Endodermal cell (in vitro differentiated cells): ENCODE results near the gene ZNF605. TPM values are rescaled to one million over a fixed set of nuclear protein-coding genes. Genes with fewer than 3 reads are reported as not detected.

ENCODE experiments used
- DNase-seq: peaks from one replicate; pipeline ENCODE4 v3.0.0-alpha.2; 2017
- H3K27ac ChIP-seq: 2 replicates; pipeline ENCODE4 v1.5.1; 2013; ENCODE audit warnings: mild to moderate bottlenecking, low read depth, low read length, moderate library complexity
- H3K27me3 ChIP-seq: 2 replicates; pipeline ENCODE4 v1.6.1; 2013; ENCODE audit warnings: mild to moderate bottlenecking, low read length, moderate library complexity; ENCODE audit not compliant: insufficient read depth, control insufficient read depth, poor library complexity, severe bottlenecking
- H3K36me3 ChIP-seq: 2 replicates; pipeline ENCODE4 v1.7.0; 2013; ENCODE audit warnings: mild to moderate bottlenecking, low read length, moderate library complexity; ENCODE audit not compliant: control insufficient read depth, insufficient read depth
- H3K4me1 ChIP-seq: one replicate; pipeline ENCODE4 v1.7.0; 2013; ENCODE audit warnings: low read length; ENCODE audit not compliant: control insufficient read depth, insufficient read depth
- H3K4me3 ChIP-seq: 2 replicates; pipeline ENCODE4 v1.5.1; 2013; ENCODE audit warnings: mild to moderate bottlenecking, low read length, moderate library complexity
- H3K9ac ChIP-seq: 2 replicates; pipeline ENCODE4 v1.6.1; 2013; ENCODE audit warnings: mild to moderate bottlenecking, low read length, moderate library complexity; ENCODE audit not compliant: poor library complexity, severe bottlenecking; ENCODE audit errors: extremely low read depth
- H3K9me3 ChIP-seq: 2 replicates; pipeline ENCODE4 v1.6.1; 2013; ENCODE audit warnings: mild to moderate bottlenecking, low read length, moderate library complexity; ENCODE audit not compliant: control insufficient read depth
- H3K27ac Mint-ChIP-seq: 2 replicates; pipeline ENCODE4 v1.8.0; 2020; ENCODE audit warnings: mixed read lengths
- H3K27me3 Mint-ChIP-seq: 2 replicates; pipeline ENCODE4 v1.8.0; 2021; ENCODE audit warnings: mild to moderate bottlenecking, mixed read lengths; ENCODE audit not compliant: insufficient read depth
- H3K36me3 Mint-ChIP-seq: 2 replicates; pipeline ENCODE4 v1.8.0; 2020; ENCODE audit warnings: low read depth, mixed read lengths
- H3K4me1 Mint-ChIP-seq: 2 replicates; pipeline ENCODE4 v1.8.0; 2020; ENCODE audit warnings: mixed read lengths
- H3K4me3 Mint-ChIP-seq: 2 replicates; pipeline ENCODE4 v1.8.0; 2020; ENCODE audit warnings: mild to moderate bottlenecking, moderate library complexity, mixed read lengths
- H3K9me3 Mint-ChIP-seq: 2 replicates; pipeline ENCODE4 v1.8.0; 2020; ENCODE audit warnings: mild to moderate bottlenecking, mixed read lengths
- WGBS, 2 experiments: methylation state at CpG; one replicate each; pipeline versions ENCODE4 v1.1.5 to v1.1.7; 2013; ENCODE audit warnings: missing lambda C conversion rate in 2 of 2, mixed read lengths in 1 of 2; ENCODE audit not compliant: insufficient coverage in 1 of 2, insufficient read length in 1 of 2; 5-methylcytosine and 5-hydroxymethylcytosine counted together
- total RNA-seq, 2 donors: library from RNA; stranded (reverse); fragmentation: NEBNext Ultra II Directional in 1 of 2; extraction: Animal tissue kit (Norgen Biotek cat#: 25700) in 1 of 2; gene quantifications; 2 replicates in 1 of 2; 3 replicates in 1 of 2; pipeline ENCODE4 v1.2.1, GENCODE V29; 2021
- TF ChIP-seq, protein P1 (sequence below): fragments of 200-600 bp; sonication (generic); conservative IDR thresholded peaks from 2 replicates; pipeline ENCODE4 v1.5.0; 2021; ENCODE audit warnings: antibody characterized with exemption, mild to moderate bottlenecking

Gene ZNF605
- total RNA-seq, 2 donors from 2014 or later: 12.8 to 25.8 TPM

DNA sequence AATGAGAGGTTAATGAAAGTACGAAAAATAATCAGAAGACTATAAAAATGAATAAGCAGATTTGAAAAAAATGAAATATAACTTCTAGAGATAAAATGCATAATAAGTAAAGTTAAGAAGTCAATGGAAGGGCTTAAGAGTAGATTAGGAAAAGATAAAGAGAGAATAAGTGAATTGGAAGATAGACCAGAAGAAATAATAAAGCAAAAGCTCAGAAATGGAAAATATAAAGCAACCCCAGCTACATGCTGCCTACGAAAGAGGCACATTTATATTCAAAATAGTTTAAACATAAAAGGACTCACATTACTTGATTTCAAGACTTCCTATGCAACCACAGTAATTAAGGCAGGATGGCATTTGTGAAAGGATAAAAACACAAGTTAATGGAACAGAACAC lies 19.9 kb downstream of the ZNF605 start:
- Histone ChIP-seq H3K9ac (no peak overlapping the region), H3K9me3 (peaks cover 73% of the 10 kb centered on the region), H3K27ac (no peak overlapping the region), H3K27me3 (no peaks in the 10 kb centered on the region), H3K4me1 (no peaks in the 10 kb centered on the region), H3K36me3 (peaks cover 21% of the 10 kb centered on the region), H3K4me3 (no peak overlapping the region)
- DNase-seq: no peak
- 86% methylated on average over 2 of the region's 2 CpGs; no CpG with 5 or more reads in 1 of the 2 experiments for WGBS, 2 experiments
- no peak overlapping the region for H3K4me3 Mint-ChIP-seq
- peaks cover 76% of the 10 kb centered on the region for H3K36me3 Mint-ChIP-seq
- no peaks in the 10 kb centered on the region for H3K27me3 Mint-ChIP-seq
- H3K27ac Mint-ChIP-seq: no peak overlapping the region
- H3K4me1 Mint-ChIP-seq: no peaks in the 10 kb centered on the region
- H3K9me3 Mint-ChIP-seq: peaks cover 82% of the 10 kb centered on the region
- TF ChIP-seq, protein P1, sequence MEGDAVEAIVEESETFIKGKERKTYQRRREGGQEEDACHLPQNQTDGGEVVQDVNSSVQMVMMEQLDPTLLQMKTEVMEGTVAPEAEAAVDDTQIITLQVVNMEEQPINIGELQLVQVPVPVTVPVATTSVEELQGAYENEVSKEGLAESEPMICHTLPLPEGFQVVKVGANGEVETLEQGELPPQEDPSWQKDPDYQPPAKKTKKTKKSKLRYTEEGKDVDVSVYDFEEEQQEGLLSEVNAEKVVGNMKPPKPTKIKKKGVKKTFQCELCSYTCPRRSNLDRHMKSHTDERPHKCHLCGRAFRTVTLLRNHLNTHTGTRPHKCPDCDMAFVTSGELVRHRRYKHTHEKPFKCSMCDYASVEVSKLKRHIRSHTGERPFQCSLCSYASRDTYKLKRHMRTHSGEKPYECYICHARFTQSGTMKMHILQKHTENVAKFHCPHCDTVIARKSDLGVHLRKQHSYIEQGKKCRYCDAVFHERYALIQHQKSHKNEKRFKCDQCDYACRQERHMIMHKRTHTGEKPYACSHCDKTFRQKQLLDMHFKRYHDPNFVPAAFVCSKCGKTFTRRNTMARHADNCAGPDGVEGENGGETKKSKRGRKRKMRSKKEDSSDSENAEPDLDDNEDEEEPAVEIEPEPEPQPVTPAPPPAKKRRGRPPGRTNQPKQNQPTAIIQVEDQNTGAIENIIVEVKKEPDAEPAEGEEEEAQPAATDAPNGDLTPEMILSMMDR: no peak

DNA sequence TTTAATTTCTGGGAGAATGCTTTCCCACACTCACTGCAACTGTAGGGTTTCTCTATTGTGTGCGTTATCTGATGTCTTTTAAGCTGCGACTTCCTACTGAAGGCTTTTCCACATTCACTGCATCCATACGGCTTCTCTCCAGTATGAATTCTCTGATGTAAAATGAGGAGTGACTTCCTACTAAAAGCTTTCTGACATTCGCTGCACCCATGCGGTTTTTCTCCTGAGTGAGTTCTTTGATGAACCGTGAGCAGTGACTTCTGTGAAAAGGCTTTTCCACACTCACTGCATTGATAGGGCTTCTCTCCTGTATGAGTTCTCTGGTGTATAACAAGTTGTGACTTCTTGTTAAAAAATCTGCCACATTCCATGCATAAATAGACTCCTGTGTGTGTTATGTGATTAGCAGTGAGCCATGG lies 29.7 kb downstream of the ZNF605 start:
- Mint-ChIP-seq H3K27ac (no peak overlapping the region), H3K4me3 (no peak overlapping the region), H3K9me3 (peaks cover 98% of the 10 kb centered on the region)

DNA sequence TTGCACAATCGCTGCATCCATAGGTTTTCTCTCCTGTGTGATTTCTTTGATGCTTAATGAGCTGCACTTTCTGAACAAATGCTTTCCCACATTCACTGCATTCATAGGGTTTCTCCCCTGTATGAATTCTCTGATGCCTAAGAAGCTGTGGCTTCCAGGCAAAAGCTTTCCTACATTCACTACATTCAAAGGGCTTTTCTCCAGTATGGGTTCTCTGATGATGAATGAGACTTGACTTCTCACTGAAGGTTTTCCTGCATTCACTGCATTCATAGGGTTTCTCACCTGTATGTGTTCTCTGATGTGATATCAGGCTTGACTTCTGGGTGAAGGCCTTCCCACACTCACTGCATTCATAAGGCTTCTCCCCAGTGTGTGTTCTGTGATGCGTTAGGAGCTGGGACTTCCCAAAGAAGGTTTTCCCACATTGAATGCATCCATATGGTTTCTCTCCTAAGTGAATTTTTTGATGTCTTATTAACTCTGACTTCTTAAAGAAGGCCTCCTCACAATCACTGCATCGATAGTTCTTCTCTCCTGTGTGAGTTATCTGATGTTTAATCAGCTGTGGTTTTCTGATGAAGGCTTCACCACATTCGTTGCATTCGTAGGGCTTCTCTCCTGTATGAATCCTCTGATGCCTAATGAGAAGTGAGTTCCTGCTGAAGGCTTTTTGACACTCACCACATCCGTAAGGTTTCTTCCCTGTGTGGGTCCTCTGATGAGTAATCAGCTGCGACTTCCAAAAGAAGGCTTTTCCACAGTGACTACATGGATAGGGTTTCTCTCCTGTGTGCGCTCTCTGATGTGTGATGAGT lies 30.3 kb downstream of the ZNF605 start:
- H3K4me3 ChIP-seq: peak overlapping the region; percentile 67
- TF ChIP-seq, protein P1: no peak
- H3K36me3 ChIP-seq: peaks cover 32% of the 10 kb centered on the region
- H3K4me1 ChIP-seq: no peaks in the 10 kb centered on the region
- H3K9me3 ChIP-seq: peaks cover 95% of the 10 kb centered on the region
- no peak overlapping the region for H3K27ac Mint-ChIP-seq
- no peak for DNase-seq
- no peak overlapping the region for H3K27ac ChIP-seq
- H3K4me1 Mint-ChIP-seq: no peaks in the 10 kb centered on the region
- H3K36me3 Mint-ChIP-seq: peaks cover 81% of the 10 kb centered on the region
- peaks cover 98% of the 10 kb centered on the region for H3K9me3 Mint-ChIP-seq
- no peaks in the 10 kb centered on the region for H3K27me3 ChIP-seq
- no peak overlapping the region for H3K9ac ChIP-seq
- no peak overlapping the region for H3K4me3 Mint-ChIP-seq
- H3K27me3 Mint-ChIP-seq: no peaks in the 10 kb centered on the region
- 95 to 98% methylated on average over 7 to 8 of the region's 8 CpGs for WGBS, 2 experiments

More for the DNA sequence above, 29.7 kb downstream of the ZNF605 start:
- Histone ChIP-seq H3K36me3 (peaks cover 34% of the 10 kb centered on the region), H3K9me3 (peaks cover 95% of the 10 kb centered on the region), H3K27me3 (no peaks in the 10 kb centered on the region), H3K4me3 (peak overlapping the region; percentile 67), H3K27ac (no peak overlapping the region), H3K4me1 (no peaks in the 10 kb centered on the region), H3K9ac (no peak overlapping the region)
- no peaks in the 10 kb centered on the region for H3K27me3 Mint-ChIP-seq
- no peak for DNase-seq
- H3K36me3 Mint-ChIP-seq: peaks cover 82% of the 10 kb centered on the region
- TF ChIP-seq, protein P1: no peak
- 93% methylated on average over 2 to 6 of the region's 6 CpGs for WGBS, 2 experiments
- H3K4me1 Mint-ChIP-seq: no peaks in the 10 kb centered on the region
